A549 treated with dexamethasone at 1 μM for 4 hours (cell line): ENCODE results near the gene IRX5. TPM values are rescaled to one million over a fixed set of nuclear protein-coding genes. Genes with fewer than 3 reads are reported as not detected.

ENCODE experiments used
- total RNA-seq: library from RNA; stranded (reverse); fragments of 200-300 nt; extraction: Qiagen RNA extraction; gene quantifications from 5 replicates; pipeline ENCODE4 v1.2.3, GENCODE V29; 2022

Gene IRX5
- total RNA-seq: 1.2 to 2.3 TPM (median 1.8 TPM) in 5 replicates

DNA sequence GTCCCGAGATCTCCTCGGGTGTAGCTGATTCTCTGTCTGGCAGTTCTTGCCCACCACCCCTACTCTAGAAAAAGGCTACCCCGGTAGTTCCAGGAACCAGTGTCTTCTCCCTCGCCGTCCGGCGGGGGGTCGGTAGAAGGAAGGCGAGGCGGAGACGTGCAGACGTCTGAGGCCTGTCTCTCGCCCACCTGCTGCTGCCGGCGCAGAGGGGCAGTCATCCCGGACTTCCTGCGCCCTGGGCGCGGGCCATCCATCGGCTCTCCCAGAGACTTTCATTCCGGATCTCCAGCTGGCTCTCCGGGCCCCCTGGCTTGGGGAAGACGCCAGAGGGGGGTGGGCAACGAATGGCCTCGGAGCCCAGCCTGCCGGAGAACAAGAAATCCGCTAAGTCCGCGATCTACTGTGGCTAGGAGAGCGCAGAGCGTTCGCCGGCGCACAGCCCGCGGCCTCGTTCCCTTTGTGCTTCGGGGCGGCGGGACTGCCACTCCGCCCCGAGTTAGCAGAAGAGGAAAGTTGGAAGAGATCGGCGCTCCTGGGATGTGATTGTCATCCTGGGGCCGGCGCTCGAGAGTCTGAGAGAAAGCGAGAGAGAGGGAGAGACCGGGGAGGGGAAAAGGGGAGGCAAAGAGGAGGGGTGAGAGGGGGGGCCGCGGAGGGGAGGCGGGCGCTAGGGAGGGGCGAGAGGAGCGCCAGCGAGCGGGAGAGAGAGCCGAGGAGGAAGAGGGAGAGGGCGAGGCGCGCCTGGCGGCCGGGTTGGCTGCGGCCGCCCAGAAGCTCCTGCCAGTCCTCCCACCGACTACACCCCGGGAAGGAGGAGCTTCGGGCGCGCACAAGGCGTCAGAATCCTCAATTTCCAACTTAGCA, at the start of gene IRX5:
Gene IRX5 (plus strand): TSS at position 861 of the 864 bp plus-strand sequence. CDS start 334 bp downstream, outside the sequence.

